ENCODE results near the gene UFC1.

The UFC1 gene

DNA sequence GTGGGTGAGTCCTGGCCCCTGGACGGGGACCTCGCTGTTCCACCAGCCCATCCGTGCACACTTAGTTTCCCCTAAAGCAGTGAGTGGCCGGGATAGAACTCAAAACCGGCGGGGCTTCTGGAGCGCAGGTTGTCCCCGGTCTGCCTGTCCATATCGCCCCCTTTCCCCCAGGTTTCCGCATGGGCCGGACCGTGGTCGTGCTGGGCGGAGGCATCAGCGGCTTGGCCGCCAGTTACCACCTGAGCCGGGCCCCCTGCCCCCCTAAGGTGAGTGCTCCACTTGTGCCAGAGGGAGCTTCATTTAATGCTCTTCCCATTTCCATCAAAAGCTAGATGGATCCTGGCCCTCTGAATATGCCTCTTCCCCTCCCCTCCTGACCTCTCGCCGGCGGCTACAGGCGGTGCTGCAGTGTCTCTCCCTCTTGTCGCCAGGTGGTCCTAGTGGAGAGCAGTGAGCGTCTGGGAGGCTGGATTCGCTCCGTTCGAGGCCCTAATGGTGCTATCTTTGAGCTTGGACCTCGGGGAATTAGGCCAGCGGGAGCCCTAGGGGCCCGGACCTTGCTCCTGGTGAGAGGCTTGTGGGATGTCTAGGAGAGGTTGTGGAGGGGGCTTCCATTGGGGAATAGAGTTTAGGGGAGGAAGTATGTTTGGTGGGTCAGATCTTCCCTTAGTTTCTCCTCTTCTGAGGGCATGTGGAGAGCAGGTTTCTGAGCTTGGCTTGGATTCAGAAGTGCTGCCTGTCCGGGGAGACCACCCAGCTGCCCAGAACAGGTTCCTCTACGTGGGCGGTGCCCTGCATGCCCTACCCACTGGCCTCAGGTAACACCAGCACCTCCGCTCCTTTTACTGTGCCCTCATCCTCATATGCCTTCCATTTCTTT, 13.1 kb downstream of the UFC1 start:
- Histone ChIP-seq H3K4me1 (ENCODE audit: control insufficient read depth, low read length) (peaks cover 20% of the 10 kb centered on the region), H3K27ac (ENCODE audit: low read depth, low read length) (peak overlapping the region; percentile 35), H3K9me3 (ENCODE audit: control insufficient read depth, insufficient read depth, low read length) (no peaks in the 10 kb centered on the region), H3K79me2 (ENCODE audit: control insufficient read depth, low read length) (peaks cover 8% of the 10 kb centered on the region), H3K27me3 (ENCODE audit: control insufficient read depth, low read length) (no peaks in the 10 kb centered on the region), H3K36me3 (ENCODE audit: control insufficient read depth, low read length) (peaks cover 57% of the 10 kb centered on the region), H4K20me1 (ENCODE audit: control insufficient read depth, insufficient read depth, low read depth, low read length) (no peaks in the 10 kb centered on the region), H3K4me3 (ENCODE audit: low read length) (peak overlapping the region; percentile 95), H3K4me2 (ENCODE audit: low read length) (peak overlapping the region; percentile 77), H3F3A (ENCODE audit: control insufficient read depth, insufficient read depth) (no peaks in the 10 kb centered on the region), H3K9me2 (replicated peaks; ENCODE audit: control insufficient read depth, low read length) (no peaks in the 10 kb centered on the region)
- TF ChIP-seq, protein P1, sequence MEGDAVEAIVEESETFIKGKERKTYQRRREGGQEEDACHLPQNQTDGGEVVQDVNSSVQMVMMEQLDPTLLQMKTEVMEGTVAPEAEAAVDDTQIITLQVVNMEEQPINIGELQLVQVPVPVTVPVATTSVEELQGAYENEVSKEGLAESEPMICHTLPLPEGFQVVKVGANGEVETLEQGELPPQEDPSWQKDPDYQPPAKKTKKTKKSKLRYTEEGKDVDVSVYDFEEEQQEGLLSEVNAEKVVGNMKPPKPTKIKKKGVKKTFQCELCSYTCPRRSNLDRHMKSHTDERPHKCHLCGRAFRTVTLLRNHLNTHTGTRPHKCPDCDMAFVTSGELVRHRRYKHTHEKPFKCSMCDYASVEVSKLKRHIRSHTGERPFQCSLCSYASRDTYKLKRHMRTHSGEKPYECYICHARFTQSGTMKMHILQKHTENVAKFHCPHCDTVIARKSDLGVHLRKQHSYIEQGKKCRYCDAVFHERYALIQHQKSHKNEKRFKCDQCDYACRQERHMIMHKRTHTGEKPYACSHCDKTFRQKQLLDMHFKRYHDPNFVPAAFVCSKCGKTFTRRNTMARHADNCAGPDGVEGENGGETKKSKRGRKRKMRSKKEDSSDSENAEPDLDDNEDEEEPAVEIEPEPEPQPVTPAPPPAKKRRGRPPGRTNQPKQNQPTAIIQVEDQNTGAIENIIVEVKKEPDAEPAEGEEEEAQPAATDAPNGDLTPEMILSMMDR (IDR thresholded peaks at IDR 0.05; ENCODE audit: low read depth, low read length, poor library complexity, severe bottlenecking): peak; percentile 6
- TF ChIP-seq EZH2phosphoT487 (IDR thresholded peaks at IDR 0.05; ENCODE audit: borderline replicate concordance, low read length): no peak

DNA sequence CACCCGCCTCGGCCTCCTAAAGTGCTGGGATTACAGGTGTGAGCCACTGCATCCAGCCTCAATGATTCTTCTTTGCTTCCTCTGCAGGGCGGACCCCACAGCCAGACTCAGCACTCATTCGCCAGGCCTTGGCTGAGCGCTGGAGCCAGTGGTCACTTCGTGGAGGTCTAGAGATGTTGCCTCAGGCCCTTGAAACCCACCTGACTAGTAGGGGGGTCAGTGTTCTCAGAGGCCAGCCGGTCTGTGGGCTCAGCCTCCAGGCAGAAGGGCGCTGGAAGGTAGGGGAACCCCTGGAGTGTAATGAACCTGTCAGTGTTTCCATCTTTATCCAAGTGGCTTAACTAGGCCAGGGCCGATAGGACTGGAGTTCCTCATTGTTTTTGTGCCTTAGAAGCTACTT, 15.1 kb downstream of the UFC1 start:
- no peaks in the 10 kb centered on the region for H3K27me3 ChIP-seq (ENCODE audit: control insufficient read depth, low read length)
- H3K27ac ChIP-seq (ENCODE audit: low read depth, low read length): no peak overlapping the region
- no peaks in the 10 kb centered on the region for H3F3A ChIP-seq (ENCODE audit: control insufficient read depth, insufficient read depth)
- H3K4me1 ChIP-seq (ENCODE audit: control insufficient read depth, low read length): peaks cover 20% of the 10 kb centered on the region
- H3K36me3 ChIP-seq (ENCODE audit: control insufficient read depth, low read length): peaks cover 57% of the 10 kb centered on the region
- H3K4me2 ChIP-seq (ENCODE audit: low read length): no peak overlapping the region
- H3K9me2 ChIP-seq (replicated peaks; ENCODE audit: control insufficient read depth, low read length): no peaks in the 10 kb centered on the region
- TF ChIP-seq, protein P1 (IDR thresholded peaks at IDR 0.05; ENCODE audit: low read depth, low read length, poor library complexity, severe bottlenecking): no peak
- no peak for TF ChIP-seq EZH2phosphoT487 (IDR thresholded peaks at IDR 0.05; ENCODE audit: borderline replicate concordance, low read length)
- no peaks in the 10 kb centered on the region for H3K9me3 ChIP-seq (ENCODE audit: control insufficient read depth, insufficient read depth, low read length)
- peaks cover 8% of the 10 kb centered on the region for H3K79me2 ChIP-seq (ENCODE audit: control insufficient read depth, low read length)
- no peak overlapping the region for H3K4me3 ChIP-seq (ENCODE audit: low read length)
- H4K20me1 ChIP-seq (ENCODE audit: control insufficient read depth, insufficient read depth, low read depth, low read length): no peaks in the 10 kb centered on the region

DNA sequence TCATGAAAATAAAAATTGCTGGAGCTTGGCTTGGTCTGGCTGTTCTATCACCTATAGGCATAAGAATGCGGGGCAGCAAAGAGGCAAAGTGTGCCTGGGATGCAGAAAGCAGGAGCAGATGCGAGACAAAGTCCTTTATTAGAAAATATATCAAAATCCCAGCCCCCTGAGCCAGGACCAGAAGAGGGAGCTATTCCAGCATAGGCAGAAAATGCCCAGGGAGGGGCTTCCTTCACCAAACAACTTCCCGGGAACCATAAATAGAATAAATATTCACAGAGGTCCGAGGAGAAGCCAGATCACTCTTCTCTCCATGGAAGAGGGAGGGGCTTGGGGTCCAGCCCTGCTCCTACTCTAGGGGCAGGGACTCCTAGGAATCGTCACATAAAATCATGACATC, 17.4 kb downstream of the UFC1 start:
- Histone ChIP-seq H3K27ac (ENCODE audit: low read depth, low read length) (no peak overlapping the region), H3K4me3 (ENCODE audit: low read length) (no peak overlapping the region), H3K9me2 (replicated peaks; ENCODE audit: control insufficient read depth, low read length) (no peaks in the 10 kb centered on the region), H3K4me1 (ENCODE audit: control insufficient read depth, low read length) (peaks cover 12% of the 10 kb centered on the region), H3K27me3 (ENCODE audit: control insufficient read depth, low read length) (no peaks in the 10 kb centered on the region), H3K36me3 (ENCODE audit: control insufficient read depth, low read length) (peaks cover 62% of the 10 kb centered on the region), H4K20me1 (ENCODE audit: control insufficient read depth, insufficient read depth, low read depth, low read length) (no peaks in the 10 kb centered on the region), H3K79me2 (ENCODE audit: control insufficient read depth, low read length) (peaks cover 14% of the 10 kb centered on the region), H3F3A (ENCODE audit: control insufficient read depth, insufficient read depth) (no peaks in the 10 kb centered on the region), H3K4me2 (ENCODE audit: low read length) (no peak overlapping the region), H3K9me3 (ENCODE audit: control insufficient read depth, insufficient read depth, low read length) (no peaks in the 10 kb centered on the region)
- TF ChIP-seq, protein P1 (IDR thresholded peaks at IDR 0.05; ENCODE audit: low read depth, low read length, poor library complexity, severe bottlenecking): no peak
- TF ChIP-seq EZH2phosphoT487 (IDR thresholded peaks at IDR 0.05; ENCODE audit: borderline replicate concordance, low read length): no peak

Measured in DOHH2 (cell line).